HTR-8/SVneo (cell line): Measurements from ENCODE around the gene CYP39A1.

Experiments
- DNase-seq: peaks from one replicate; pipeline ENCODE4 v3.0.0; 2011; ENCODE audit warnings: low spot score, mixed read lengths; ENCODE audit not compliant: insufficient read length
- FAIRE-seq: peaks from 2 replicates; lab custom pipeline; 2011; peaks lifted over from hg19 to GRCh38; lab: Jason Lieb, UNC

Gene CYP39A1, protein sequence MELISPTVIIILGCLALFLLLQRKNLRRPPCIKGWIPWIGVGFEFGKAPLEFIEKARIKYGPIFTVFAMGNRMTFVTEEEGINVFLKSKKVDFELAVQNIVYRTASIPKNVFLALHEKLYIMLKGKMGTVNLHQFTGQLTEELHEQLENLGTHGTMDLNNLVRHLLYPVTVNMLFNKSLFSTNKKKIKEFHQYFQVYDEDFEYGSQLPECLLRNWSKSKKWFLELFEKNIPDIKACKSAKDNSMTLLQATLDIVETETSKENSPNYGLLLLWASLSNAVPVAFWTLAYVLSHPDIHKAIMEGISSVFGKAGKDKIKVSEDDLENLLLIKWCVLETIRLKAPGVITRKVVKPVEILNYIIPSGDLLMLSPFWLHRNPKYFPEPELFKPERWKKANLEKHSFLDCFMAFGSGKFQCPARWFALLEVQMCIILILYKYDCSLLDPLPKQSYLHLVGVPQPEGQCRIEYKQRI

GRCh38 chr6:46652603-46653438, at the start of gene CYP39A1, which contains the start of gene SLC25A27:
CYP39A1 (minus strand) TSS chr6:46652818; CDS start chr6:46652582, 236 bp downstream.
SLC25A27 (plus strand) TSS chr6:46652975; CDS start chr6:46653193, 218 bp downstream.
- FAIRE-seq (peak; percentile 90), DNase-seq (peak; percentile 90)

GRCh38 chr6:46699970-46700369, 47.4 kb upstream of the CYP39A1 start:
- DNase-seq = no peak

GRCh38 chr6:46690911-46691451, 38.4 kb upstream of the CYP39A1 start:
- DNase-seq (no peak), FAIRE-seq (no peak)

More at GRCh38 chr6:46699970-46700369, 47.4 kb upstream of the CYP39A1 start:
- no peak for FAIRE-seq

GRCh38 chr6:46690141-46690755, 37.6 kb upstream of the CYP39A1 start:
- no peak for FAIRE-seq
- DNase-seq = no peak

- no peak for FAIRE-seq
These were observed 37.0 kb upstream of the CYP39A1 start for GRCh38 chr6:46689657-46690056.

DNA sequence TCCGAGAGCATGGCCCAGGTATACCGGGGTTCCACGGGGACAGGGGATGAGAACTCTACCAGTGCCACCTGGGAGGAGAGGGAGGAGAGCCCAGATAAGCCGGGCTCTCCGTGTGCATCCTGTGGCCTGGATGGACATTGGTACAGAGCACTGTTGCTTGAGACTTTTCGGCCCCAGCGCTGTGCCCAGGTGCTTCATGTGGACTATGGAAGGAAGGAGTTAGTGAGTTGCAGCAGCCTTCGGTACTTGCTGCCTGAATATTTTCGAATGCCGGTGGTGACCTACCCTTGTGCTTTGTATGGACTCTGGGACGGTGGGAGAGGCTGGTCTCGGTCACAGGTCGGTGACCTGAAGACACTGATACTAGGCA, 36.3 kb upstream of the CYP39A1 start:
- DNase-seq = no peak
- FAIRE-seq = no peak

More at GRCh38 chr6:46689657-46690056, 37.0 kb upstream of the CYP39A1 start:
- no peak for DNase-seq

DNA sequence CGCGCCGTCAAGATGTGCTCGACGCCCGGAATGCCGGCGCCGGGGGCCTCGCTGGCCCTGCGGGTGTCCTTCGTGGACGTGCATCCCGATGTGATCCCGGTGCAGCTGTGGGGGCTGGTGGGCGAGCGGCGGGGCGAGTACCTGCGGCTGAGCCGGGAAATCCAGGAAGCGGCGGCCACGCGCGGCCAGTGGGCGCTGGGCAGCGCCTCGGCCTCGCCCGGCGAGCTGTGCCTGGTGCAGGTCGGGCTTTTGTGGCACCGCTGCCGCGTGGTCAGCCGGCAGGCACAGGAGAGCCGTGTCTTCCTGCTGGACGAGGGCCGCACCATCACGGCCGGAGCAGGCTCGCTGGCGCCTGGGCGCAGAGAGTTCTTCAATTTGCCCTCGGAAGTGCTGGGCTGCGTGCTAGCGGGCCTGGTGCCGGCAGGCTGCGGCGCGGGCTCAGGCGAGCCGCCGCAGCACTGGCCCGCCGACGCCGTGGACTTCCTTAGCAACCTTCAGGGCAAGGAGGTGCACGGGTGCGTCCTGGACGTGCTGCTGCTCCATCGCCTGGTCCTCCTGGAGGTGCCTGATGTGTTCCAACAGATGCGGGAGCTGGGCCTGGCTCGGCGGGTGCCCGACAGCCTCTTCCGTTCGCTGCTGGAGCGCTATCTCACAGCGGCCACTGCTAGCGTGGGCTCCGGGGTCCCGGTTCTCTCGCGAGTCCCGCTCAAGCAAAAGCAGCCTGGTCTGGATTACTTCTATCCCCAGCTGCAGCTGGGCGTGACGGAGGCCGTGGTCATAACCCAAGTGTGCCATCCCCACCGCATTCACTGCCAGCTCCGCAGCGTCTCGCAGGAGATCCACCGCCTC, 35.7 kb upstream of the CYP39A1 start:
- no peak for DNase-seq
- FAIRE-seq = no peak

DNA sequence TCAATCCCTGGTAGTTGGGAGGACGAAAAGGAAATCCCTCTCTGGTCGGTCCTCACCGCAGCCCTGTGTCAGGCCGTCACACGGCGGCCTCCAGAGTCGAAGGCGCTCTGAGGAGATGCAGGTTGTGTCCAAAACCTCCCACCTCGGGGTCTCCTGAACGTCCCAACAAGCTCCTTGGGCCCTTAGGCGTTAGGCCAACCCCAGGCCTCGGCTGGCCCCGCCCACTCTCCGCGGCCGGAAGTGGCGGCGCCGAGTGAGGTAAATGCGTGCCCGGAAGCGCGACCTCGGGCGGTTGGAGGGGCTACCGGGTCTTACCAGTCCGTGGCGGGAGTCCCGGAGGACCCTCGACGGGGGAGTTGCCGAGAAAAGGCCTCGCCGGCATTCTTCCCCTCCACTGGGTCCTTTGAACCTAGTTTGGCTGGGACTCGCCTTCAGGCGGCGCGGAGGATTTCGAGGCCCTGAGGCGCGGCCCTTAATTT, 35.0 kb upstream of the CYP39A1 start, which contains the start of gene TDRD6:
TSS of gene TDRD6 (plus strand) at position 267 of the 479 bp plus-strand sequence. CDS start 244 bp downstream, outside the sequence.
- FAIRE-seq = no peak
- DNase-seq = no peak

GRCh38 chr6:46684771-46685170, 32.2 kb upstream of the CYP39A1 start:
- peak; percentile 9 for DNase-seq
- FAIRE-seq = no peak

- no peak for FAIRE-seq
These were observed 24.7 kb upstream of the CYP39A1 start for GRCh38 chr6:46677314-46677654.

GRCh38 chr6:46676604-46677313, 24.1 kb upstream of the CYP39A1 start:
- no peak for DNase-seq
- no peak for FAIRE-seq

More at GRCh38 chr6:46677314-46677654, 24.7 kb upstream of the CYP39A1 start:
- DNase-seq = no peak

GRCh38 chr6:46674410-46674809, 21.8 kb upstream of the CYP39A1 start:
- DNase-seq (no peak), FAIRE-seq (no peak)

DNA sequence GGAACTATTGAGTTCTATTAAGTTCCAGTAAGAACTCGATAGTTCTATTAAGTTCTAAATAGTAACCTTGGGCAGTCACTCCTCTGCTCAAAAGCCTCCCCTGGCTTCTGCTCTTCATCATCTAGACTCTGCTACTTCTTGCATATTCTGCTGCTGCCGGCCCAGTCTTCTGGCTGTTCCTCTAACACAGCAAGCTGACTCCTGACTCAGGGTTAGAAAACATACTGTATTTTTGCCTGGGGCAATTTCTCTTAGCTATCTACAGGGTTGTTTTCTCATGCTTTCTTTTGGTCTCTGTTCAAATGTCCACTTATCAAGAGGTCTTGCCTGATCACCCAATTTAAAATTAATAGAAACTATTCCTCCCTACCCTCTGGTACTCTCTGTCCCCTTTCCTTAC, 14.8 kb upstream of the CYP39A1 start:
- no peak for FAIRE-seq

GRCh38 chr6:46661483-46661882, 8.9 kb upstream of the CYP39A1 start:
- FAIRE-seq (no peak), DNase-seq (no peak)

More for the DNA sequence above, 14.8 kb upstream of the CYP39A1 start:
- DNase-seq = no peak

DNA sequence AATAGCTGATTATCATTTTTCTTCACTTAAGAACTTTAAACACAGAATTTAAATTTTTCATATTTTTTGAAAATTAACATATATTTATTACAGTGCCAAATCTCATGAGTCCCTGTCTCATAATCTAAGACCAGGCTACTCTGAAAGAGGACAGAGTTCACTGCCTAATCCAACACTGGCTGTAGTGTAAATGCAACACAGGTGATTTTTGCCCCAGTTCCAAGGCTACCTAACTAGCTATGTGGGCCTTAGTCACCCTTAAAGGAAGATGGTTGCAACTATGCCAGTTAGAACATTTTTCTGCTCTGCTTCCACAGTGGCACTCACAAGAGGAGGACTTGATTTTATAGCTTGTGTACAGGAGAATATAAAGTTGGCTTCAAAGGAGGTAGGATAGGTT, 5.0 kb upstream of the CYP39A1 start:
- no peak for FAIRE-seq

DNA sequence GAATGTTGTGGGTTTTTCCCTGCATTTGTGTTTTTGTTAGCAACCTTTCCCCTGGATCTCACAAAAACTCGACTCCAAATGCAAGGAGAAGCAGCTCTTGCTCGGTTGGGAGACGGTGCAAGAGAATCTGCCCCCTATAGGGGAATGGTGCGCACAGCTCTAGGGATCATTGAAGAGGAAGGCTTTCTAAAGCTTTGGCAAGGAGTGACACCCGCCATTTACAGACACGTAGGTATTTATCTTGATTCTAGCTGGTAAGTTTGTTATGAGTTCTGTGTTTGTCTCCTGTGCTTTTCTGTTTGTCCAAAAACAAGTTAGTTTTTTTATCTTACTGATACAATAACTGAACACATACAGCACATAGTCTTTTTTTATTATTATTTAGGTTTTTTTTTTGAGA, 3.2 kb upstream of the CYP39A1 start:
- FAIRE-seq (no peak), DNase-seq (no peak)

More for the DNA sequence above, 5.0 kb upstream of the CYP39A1 start:
- DNase-seq = no peak

DNA sequence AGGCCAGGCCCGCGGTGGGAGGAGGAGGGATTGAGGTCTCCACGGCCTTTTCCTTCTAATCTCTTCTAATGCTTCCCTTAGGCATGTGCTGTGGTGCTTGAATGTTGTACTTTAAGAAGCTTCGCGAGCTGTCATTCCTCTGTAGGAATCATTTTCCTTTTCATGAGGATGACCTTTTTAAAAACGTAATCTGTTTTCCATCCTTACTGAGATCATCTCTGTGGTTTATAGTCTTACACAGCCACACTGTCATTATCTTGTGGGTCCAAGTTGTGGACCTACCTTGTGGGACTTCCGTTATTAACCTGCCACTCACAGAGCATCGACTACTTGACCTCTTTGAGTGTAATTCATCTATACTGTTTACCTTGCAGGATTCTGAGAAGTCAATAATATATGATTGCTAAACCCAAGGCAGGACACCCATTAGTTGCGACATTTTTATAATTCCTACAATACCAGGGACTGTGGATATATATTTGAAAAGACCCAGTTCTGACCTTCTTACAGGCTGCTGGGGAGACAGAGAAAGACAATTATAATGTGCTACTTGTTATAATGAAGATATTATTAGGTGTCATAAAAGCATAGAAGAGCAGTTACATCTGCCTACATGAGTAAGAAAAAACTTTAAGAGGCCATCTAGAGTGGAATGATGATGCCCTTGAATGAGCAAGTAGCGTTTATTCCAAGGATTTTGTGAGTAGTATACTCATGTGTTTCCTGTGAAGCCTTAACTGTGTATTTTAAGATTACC, 999 bp upstream of the CYP39A1 start:
- peak; percentile 51 for FAIRE-seq
- DNase-seq = no peak

DNA sequence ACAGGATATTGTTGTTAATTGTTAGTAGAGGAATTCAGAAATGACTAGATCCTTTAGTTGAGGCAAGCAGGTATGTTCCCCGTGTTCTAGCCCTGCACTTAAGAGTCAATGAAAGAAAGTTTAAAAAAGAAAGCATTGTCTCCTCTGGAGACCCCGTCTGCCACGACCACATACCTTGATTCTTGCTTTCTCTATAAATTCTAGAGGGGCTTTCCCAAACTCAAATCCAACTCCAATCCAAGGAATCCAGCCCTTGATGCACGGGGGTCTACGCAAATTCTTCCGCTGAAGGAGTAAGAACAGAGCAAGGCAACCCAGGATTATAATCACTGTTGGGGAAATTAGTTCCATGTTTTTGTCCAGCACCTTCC, 401 bp downstream of the CYP39A1 start:
- DNase-seq (no peak), FAIRE-seq (no peak)
